GM12891 (cell line): ENCODE measurements around the gene TPR.

Experiments used
- DNase-seq: peaks from one replicate; pipeline ENCODE4 v3.0.0; 2011; ENCODE audit warnings: low spot score; ENCODE audit not compliant: insufficient read length
- FAIRE-seq: peaks from 2 replicates; lab custom pipeline; 2011; peaks lifted over from hg19 to GRCh38; lab: Jason Lieb, UNC
- PAX5 ChIP-seq: IDR thresholded peaks from 2 replicates; pipeline ENCODE4 v1.6.1; 2011; ENCODE audit warnings: low read length, moderate library complexity, mild to moderate bottlenecking; ENCODE audit not compliant: insufficient read depth, severe bottlenecking
- POLR2A ChIP-seq: IDR thresholded peaks from 2 replicates; pipeline ENCODE4 v1.6.1; 2011; ENCODE audit warnings: low read depth, low read length, control low read depth
- POLR2AphosphoS5 ChIP-seq: IDR thresholded peaks from 2 replicates; pipeline ENCODE4 v1.6.1; 2011; ENCODE audit warnings: low read depth, low read length, control low read depth
- POU2F2 ChIP-seq: IDR thresholded peaks from 2 replicates; pipeline ENCODE4 v1.6.1; 2011; ENCODE audit warnings: low read depth, mild to moderate bottlenecking, control low read depth, low read length, moderate library complexity
- SPI1 ChIP-seq: IDR thresholded peaks from 2 replicates; pipeline ENCODE4 v1.6.1; 2011; ENCODE audit warnings: low read depth, low read length, control low read depth
- TAF1 ChIP-seq: IDR thresholded peaks from 2 replicates; pipeline ENCODE4 v1.6.1; 2011; ENCODE audit warnings: low read depth, low read length, control low read depth

Gene TPR

GRCh38 chr1:186295980-186296379, 79.1 kb downstream of the TPR start, which contains the start of gene PRG4:
Gene PRG4 (plus strand): TSS chr1:186296279.
- TF ChIP-seq SPI1 (no peak), TAF1 (no peak), POLR2AphosphoS5 (no peak), POU2F2 (no peak), POLR2A (no peak)
- FAIRE-seq, result no peak
- DNase-seq, result no peak

GRCh38 chr1:186292875-186293274, 82.2 kb downstream of the TPR start:
- DNase-seq (no peak), FAIRE-seq (no peak)
- TF ChIP-seq POLR2AphosphoS5 (no peak), PAX5 (no peak), SPI1 (no peak)

GRCh38 chr1:186291271-186291670, 83.8 kb downstream of the TPR start:
- FAIRE-seq (no peak), DNase-seq (no peak)
- TF ChIP-seq POU2F2, result no peak
- TF ChIP-seq SPI1, result no peak
- no peak for TF ChIP-seq POLR2AphosphoS5
- TF ChIP-seq TAF1, result no peak
- no peak for TF ChIP-seq POLR2A
- no peak for TF ChIP-seq PAX5

- no peak for TF ChIP-seq POLR2A
- TF ChIP-seq POLR2AphosphoS5, result no peak
- TF ChIP-seq SPI1, result no peak
- TF ChIP-seq POU2F2, result no peak
- TF ChIP-seq TAF1, result no peak
- TF ChIP-seq PAX5, result no peak
- FAIRE-seq, result no peak
These were observed 85.0 kb downstream of the TPR start for GRCh38 chr1:186289943-186290545.

GRCh38 chr1:186286615-186287315, 88.3 kb downstream of the TPR start:
- TF ChIP-seq POLR2A, result no peak
- no peak for TF ChIP-seq POU2F2
- no peak for TF ChIP-seq SPI1
- no peak for TF ChIP-seq POLR2AphosphoS5
- TF ChIP-seq TAF1, result no peak
- TF ChIP-seq PAX5, result no peak
- DNase-seq (no peak), FAIRE-seq (no peak)

More at GRCh38 chr1:186289943-186290545, 85.0 kb downstream of the TPR start:
- DNase-seq, result no peak

- DNase-seq (no peak), FAIRE-seq (no peak)
- no peak for TF ChIP-seq POU2F2
- TF ChIP-seq POLR2A, result no peak
- no peak for TF ChIP-seq TAF1
These were observed 91.7 kb downstream of the TPR start for GRCh38 chr1:186283374-186283773.

GRCh38 chr1:186282466-186282865, 92.6 kb downstream of the TPR start:
- FAIRE-seq (no peak), DNase-seq (no peak)
- TF ChIP-seq POLR2A (no peak), POU2F2 (no peak), POLR2AphosphoS5 (no peak), PAX5 (no peak), SPI1 (no peak)

GRCh38 chr1:186275822-186276221, 99.2 kb downstream of the TPR start:
- no peak for TF ChIP-seq POU2F2
- no peak for TF ChIP-seq SPI1
- no peak for TF ChIP-seq POLR2A
- no peak for TF ChIP-seq PAX5
- FAIRE-seq (no peak), DNase-seq (no peak)

GRCh38 chr1:186272486-186272885, 102.6 kb downstream of the TPR start:
- FAIRE-seq, result no peak
- no peak for DNase-seq
- no peak for TF ChIP-seq POLR2A
- no peak for TF ChIP-seq POLR2AphosphoS5
- no peak for TF ChIP-seq PAX5
- no peak for TF ChIP-seq POU2F2
- TF ChIP-seq SPI1, result no peak
- TF ChIP-seq TAF1, result no peak

- TF ChIP-seq TAF1 (no peak), POLR2A (no peak), POU2F2 (no peak), SPI1 (no peak), POLR2AphosphoS5 (no peak), PAX5 (no peak)
- no peak for DNase-seq
- no peak for FAIRE-seq
These were observed 104.0 kb downstream of the TPR start for GRCh38 chr1:186271032-186271431.
